ENCODE measurements around the gene RNU6-1.

Gene RNU6-1

GRCh38 chr15:67816668-67817067, 23.2 kb downstream of the RNU6-1 start:
- Histone ChIP-seq H3K36me3 (ENCODE audit: insufficient read depth, low read length) (no peaks in the 10 kb centered on the region; the same call in 1 of the 2 replicates), H2AFZ (ENCODE audit: low read length) (no peak overlapping the region), H3K4me3 (ENCODE audit: low read depth, low read length, poor library complexity, severe bottlenecking) (no peak overlapping the region), H3K9me3 (ENCODE audit: low read length) (0 out of 2 replicates have a peak, but pooled peaks cover 3% of the 10 kb centered on the region), H3K9me2 (ENCODE audit: low read depth, low read length) (no peaks in the 10 kb centered on the region), H3K79me2 (ENCODE audit: insufficient read depth, low read length) (no peaks in the 10 kb centered on the region), H3K4me2 (ENCODE audit: low read length) (no peak overlapping the region), H3F3A (ENCODE audit: insufficient read depth, low read length) (no peaks in the 10 kb centered on the region), H3K27me3 (ENCODE audit: insufficient read depth, low read length) (no peaks in the 10 kb centered on the region), H3K4me1 (ENCODE audit: insufficient read depth, low read length, severe bottlenecking) (peaks cover 25% of the 10 kb centered on the region), H3K9ac (ENCODE audit: low read length) (no peak overlapping the region), H3K27ac (ENCODE audit: low read depth, low read length, poor library complexity, severe bottlenecking) (no peak overlapping the region), H4K20me1 (ENCODE audit: insufficient read depth, low read length) (no peaks in the 10 kb centered on the region)
- TF ChIP-seq EZH2 (IDR thresholded peaks at IDR 0.05; ENCODE audit: borderline replicate concordance, low read length) (no peak), CTCF (IDR thresholded peaks at IDR 0.05; ENCODE audit: low read length) (no peak)

GRCh38 chr15:67815036-67815592, 24.7 kb downstream of the RNU6-1 start:
- Histone ChIP-seq H3K9me2 (ENCODE audit: low read depth, low read length) (no peaks in the 10 kb centered on the region), H3K4me2 (ENCODE audit: low read length) (no peak overlapping the region), H4K20me1 (ENCODE audit: insufficient read depth, low read length) (no peaks in the 10 kb centered on the region), H3K4me1 (ENCODE audit: insufficient read depth, low read length, severe bottlenecking) (peaks cover 31% of the 10 kb centered on the region), H2AFZ (ENCODE audit: low read length) (no peak overlapping the region), H3K36me3 (ENCODE audit: insufficient read depth, low read length) (no peaks in the 10 kb centered on the region; the same call in 1 of the 2 replicates), H3K27me3 (ENCODE audit: insufficient read depth, low read length) (no peaks in the 10 kb centered on the region), H3K4me3 (ENCODE audit: low read depth, low read length, poor library complexity, severe bottlenecking) (no peak overlapping the region), H3K9me3 (ENCODE audit: low read length) (0 out of 2 replicates have a peak, but pooled peaks cover 3% of the 10 kb centered on the region), H3K27ac (ENCODE audit: low read depth, low read length, poor library complexity, severe bottlenecking) (no peak overlapping the region), H3F3A (ENCODE audit: insufficient read depth, low read length) (no peaks in the 10 kb centered on the region), H3K9ac (ENCODE audit: low read length) (no peak overlapping the region), H3K79me2 (ENCODE audit: insufficient read depth, low read length) (no peaks in the 10 kb centered on the region)
- no peak for TF ChIP-seq EZH2 (IDR thresholded peaks at IDR 0.05; ENCODE audit: borderline replicate concordance, low read length)
- no peak for TF ChIP-seq CTCF (IDR thresholded peaks at IDR 0.05; ENCODE audit: low read length)

GRCh38 chr15:67813104-67813634, 26.7 kb downstream of the RNU6-1 start:
- Histone ChIP-seq H3K4me2 (ENCODE audit: low read length) (peak overlapping the region; percentile 50; the same call in 1 of the 2 replicates), H3F3A (ENCODE audit: insufficient read depth, low read length) (no peaks in the 10 kb centered on the region), H3K27ac (ENCODE audit: low read depth, low read length, poor library complexity, severe bottlenecking) (peak overlapping the region; percentile 67), H4K20me1 (ENCODE audit: insufficient read depth, low read length) (no peaks in the 10 kb centered on the region), H2AFZ (ENCODE audit: low read length) (no peak overlapping the region), H3K27me3 (ENCODE audit: insufficient read depth, low read length) (no peaks in the 10 kb centered on the region), H3K9ac (ENCODE audit: low read length) (peak overlapping the region; percentile 13; the same call in 1 of the 2 replicates), H3K36me3 (ENCODE audit: insufficient read depth, low read length) (no peaks in the 10 kb centered on the region), H3K79me2 (ENCODE audit: insufficient read depth, low read length) (no peaks in the 10 kb centered on the region), H3K9me3 (ENCODE audit: low read length) (0 out of 2 replicates have a peak, but pooled peaks cover 3% of the 10 kb centered on the region), H3K4me1 (ENCODE audit: insufficient read depth, low read length, severe bottlenecking) (peaks cover 31% of the 10 kb centered on the region), H3K4me3 (ENCODE audit: low read depth, low read length, poor library complexity, severe bottlenecking) (no peak overlapping the region), H3K9me2 (ENCODE audit: low read depth, low read length) (no peaks in the 10 kb centered on the region)
- no peak for TF ChIP-seq EZH2 (IDR thresholded peaks at IDR 0.05; ENCODE audit: borderline replicate concordance, low read length)
- TF ChIP-seq CTCF (IDR thresholded peaks at IDR 0.05; ENCODE audit: low read length) = no peak

Measured in OCI-LY1 (cell line).